Right atrium auricular region (tissue), 2 donors: ENCODE data around the gene VAT1L. TPM values are rescaled to one million over a fixed set of nuclear protein-coding genes. Genes with fewer than 3 reads are reported as not detected.

Experiments
- DNase-seq: peaks from one replicate; pipeline ENCODE4 v3.0.0-alpha.2; 2019; ENCODE audit warnings: low spot score
- H3K27ac ChIP-seq, 2 donors: fragments of 200-600 bp; sonication (generic); 1 replicate in 1 of 2; 2 replicates in 1 of 2; pipeline ENCODE4 v1.5.1; 2016 to 2019
- H3K27me3 ChIP-seq, 2 donors: fragments of 200-600 bp; sonication (generic); one replicate each; pipeline versions ENCODE4 v1.5.1 to v1.6.0; 2017 to 2019
- H3K36me3 ChIP-seq: fragments of 200-600 bp; sonication (generic); one replicate; pipeline ENCODE4 v1.5.1; 2016
- H3K4me1 ChIP-seq, 2 donors: fragments of 200-600 bp; sonication (generic); one replicate each; pipeline versions ENCODE4 v1.5.1 to v1.6.0; 2017 to 2019
- H3K4me3 ChIP-seq, 2 donors: fragments of 200-600 bp; sonication (generic); 1 replicate in 1 of 2; 2 replicates in 1 of 2; pipeline ENCODE4 v1.5.1; 2017 to 2019; ENCODE audit warnings: mild to moderate bottlenecking in 1 of 2, moderate library complexity in 1 of 2
- H3K9me3 ChIP-seq, 2 donors: fragments of 200-600 bp; sonication (generic); one replicate each; pipeline ENCODE4 v1.5.1; 2019
- total RNA-seq, 2 donors: library from RNA; depleted of rRNA; stranded (reverse); fragments of >200 nt; gene quantifications; one replicate each; pipeline ENCODE4 v1.1.0, GENCODE V29; 2016
- TF ChIP-seq, protein P1 (sequence below), 2 donors: fragments of 200-600 bp; sonication (generic); IDR thresholded peaks; one replicate each; pipeline ENCODE4 v1.5.1; 2019; ENCODE audit warnings: antibody characterized with exemption in 2 of 2

VAT1L gene
- total RNA-seq, 2 donors from 2014 or later, result 10.3 to 20.6 TPM

DNA sequence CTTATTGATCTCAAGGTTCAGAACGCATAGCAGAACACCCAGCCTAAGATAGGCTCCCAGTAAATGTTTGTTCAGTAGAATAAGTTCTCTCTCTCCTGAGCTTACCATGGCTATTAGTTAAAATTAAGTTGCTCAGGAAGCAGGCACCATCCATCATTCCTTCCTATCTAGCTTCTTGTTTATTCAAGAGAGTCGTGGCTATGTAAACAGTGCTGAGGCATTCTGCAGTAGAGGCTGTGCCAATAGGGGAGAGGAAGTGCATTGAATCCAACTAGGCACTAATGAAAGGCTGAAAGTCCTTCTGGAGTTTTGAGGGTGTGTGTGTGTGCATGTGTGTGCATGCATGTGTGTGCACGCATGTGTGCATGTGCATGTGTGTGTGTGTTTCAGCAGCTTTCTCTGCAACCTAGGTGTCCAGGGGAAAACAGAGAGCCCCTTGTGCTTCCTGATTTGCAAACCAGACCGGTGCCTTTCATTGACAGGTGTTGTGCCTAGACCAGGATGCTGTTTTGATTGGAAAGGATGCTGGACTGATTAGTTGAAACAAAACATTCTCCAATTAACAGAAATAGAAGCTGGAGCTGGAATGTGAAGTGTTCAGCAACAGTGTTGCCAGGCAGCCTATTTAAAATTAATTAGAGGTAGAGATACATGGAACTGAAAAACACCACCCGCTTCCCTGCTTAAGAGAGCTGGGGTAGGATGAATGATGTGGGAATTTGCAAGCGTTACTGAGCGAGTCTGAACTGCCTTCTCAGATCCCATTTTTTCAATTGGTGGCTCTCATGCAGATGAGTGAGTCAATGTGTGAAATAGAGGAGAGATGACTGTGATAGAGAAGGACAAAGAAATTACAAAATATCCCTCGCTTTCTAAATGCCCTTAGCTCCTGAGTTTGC lies 130.7 kb downstream of the VAT1L start:
- Histone ChIP-seq H3K4me1 (peaks cover 0 to 18% of the 10 kb centered on the region in 2 donors), H3K4me3 (no peak overlapping the region), H3K27me3 (no peaks in the 10 kb centered on the region), H3K9me3 (no peaks in the 10 kb centered on the region), H3K36me3 (no peaks in the 10 kb centered on the region), H3K27ac (peak overlapping the region in 1 of 2 donors; percentile 18)
- TF ChIP-seq, protein P1, sequence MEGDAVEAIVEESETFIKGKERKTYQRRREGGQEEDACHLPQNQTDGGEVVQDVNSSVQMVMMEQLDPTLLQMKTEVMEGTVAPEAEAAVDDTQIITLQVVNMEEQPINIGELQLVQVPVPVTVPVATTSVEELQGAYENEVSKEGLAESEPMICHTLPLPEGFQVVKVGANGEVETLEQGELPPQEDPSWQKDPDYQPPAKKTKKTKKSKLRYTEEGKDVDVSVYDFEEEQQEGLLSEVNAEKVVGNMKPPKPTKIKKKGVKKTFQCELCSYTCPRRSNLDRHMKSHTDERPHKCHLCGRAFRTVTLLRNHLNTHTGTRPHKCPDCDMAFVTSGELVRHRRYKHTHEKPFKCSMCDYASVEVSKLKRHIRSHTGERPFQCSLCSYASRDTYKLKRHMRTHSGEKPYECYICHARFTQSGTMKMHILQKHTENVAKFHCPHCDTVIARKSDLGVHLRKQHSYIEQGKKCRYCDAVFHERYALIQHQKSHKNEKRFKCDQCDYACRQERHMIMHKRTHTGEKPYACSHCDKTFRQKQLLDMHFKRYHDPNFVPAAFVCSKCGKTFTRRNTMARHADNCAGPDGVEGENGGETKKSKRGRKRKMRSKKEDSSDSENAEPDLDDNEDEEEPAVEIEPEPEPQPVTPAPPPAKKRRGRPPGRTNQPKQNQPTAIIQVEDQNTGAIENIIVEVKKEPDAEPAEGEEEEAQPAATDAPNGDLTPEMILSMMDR (IDR thresholded peaks at IDR 0.05), result no peak
- DNase-seq, result no peak

- peaks cover 0 to 18% of the 10 kb centered on the region in 2 donors for H3K4me1 ChIP-seq
- TF ChIP-seq, protein P1 (IDR thresholded peaks at IDR 0.05), result no peak
- H3K36me3 ChIP-seq, result no peaks in the 10 kb centered on the region
- DNase-seq, result no peak
- H3K9me3 ChIP-seq, result no peaks in the 10 kb centered on the region
- H3K4me3 ChIP-seq, result no peak overlapping the region
- no peaks in the 10 kb centered on the region for H3K27me3 ChIP-seq
- H3K27ac ChIP-seq, result peak overlapping the region in 1 of 2 donors; percentile 18
Measured at GRCh38 chr16:77919761-77920415, 131.5 kb downstream of the VAT1L start.

DNA sequence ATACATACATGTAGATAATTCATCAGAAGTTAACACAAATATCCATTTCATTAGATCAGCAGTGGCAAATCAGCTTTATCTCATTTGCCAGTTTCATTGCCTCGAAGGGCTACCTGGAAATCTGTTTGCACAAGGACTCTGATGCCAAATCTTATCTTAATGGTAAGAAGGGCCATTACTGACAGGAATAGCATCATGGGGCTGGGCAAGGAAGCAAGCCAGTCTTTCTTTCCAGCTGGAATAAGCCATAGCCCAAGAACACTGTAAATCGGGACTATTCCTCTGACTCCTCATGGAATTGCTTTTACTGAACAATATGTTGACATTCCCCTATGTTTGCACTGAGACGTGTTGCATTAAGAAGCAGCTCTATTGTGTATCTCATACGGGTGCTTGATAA lies 132.6 kb downstream of the VAT1L start:
- Histone ChIP-seq H3K27me3 (no peaks in the 10 kb centered on the region), H3K9me3 (no peaks in the 10 kb centered on the region), H3K27ac (no peak overlapping the region), H3K36me3 (no peaks in the 10 kb centered on the region), H3K4me1 (peaks cover 0 to 18% of the 10 kb centered on the region in 2 donors), H3K4me3 (no peak overlapping the region)
- DNase-seq, result no peak
- TF ChIP-seq, protein P1 (IDR thresholded peaks at IDR 0.05), result no peak

DNA sequence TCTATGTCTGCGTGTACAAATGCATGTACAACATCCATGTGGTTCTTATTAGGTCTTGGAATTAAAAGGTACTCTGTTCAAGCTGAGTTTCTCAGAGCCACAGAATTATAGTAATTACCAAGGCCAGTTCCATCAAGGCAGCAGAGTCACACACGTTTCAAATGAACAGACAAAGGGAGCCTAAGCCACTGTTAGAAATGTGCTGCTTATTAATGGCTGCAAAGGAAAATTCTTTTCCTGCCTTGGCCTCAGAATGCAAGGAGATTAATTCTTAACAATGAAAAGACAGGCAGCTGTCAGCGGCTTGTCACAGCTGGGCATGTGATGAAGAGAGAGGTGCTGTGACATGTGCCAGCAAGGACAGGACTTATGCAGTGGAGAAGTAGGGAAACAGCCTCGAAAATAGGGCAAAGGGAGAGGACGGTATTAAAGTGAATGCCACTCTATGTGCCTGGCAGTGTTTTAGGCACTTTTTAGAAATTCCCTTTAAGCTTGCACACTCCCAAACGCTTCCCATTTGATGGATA lies 133.9 kb downstream of the VAT1L start:
- Histone ChIP-seq H3K9me3 (no peaks in the 10 kb centered on the region), H3K4me3 (no peak overlapping the region), H3K27ac (no peak overlapping the region), H3K27me3 (no peaks in the 10 kb centered on the region), H3K4me1 (peaks cover 0 to 18% of the 10 kb centered on the region in 2 donors), H3K36me3 (no peaks in the 10 kb centered on the region)
- no peak for DNase-seq
- TF ChIP-seq, protein P1 (IDR thresholded peaks at IDR 0.05), result no peak

- Histone ChIP-seq H3K36me3 (no peaks in the 10 kb centered on the region), H3K4me3 (no peak overlapping the region), H3K9me3 (no peaks in the 10 kb centered on the region), H3K27me3 (no peaks in the 10 kb centered on the region), H3K27ac (no peak overlapping the region), H3K4me1 (no peaks in the 10 kb centered on the region)
- DNase-seq, result no peak
- TF ChIP-seq, protein P1 (IDR thresholded peaks at IDR 0.05), result no peak
Measured at GRCh38 chr16:77925531-77925930, 137.2 kb downstream of the VAT1L start.
